Esophagus squamous epithelium (tissue), 4 donors: ENCODE results near the gene SMYD1.

ENCODE experiments used
- CTCF ChIP-seq, 6 experiments: fragments of 450-650 bp in 4 of 6; fragments of 200-600 bp in 2 of 6; sonication (generic) in 2 of 6; IDR thresholded peaks; one replicate each; pipeline ENCODE4 v1.5.1; 2016 to 2019; ENCODE audit warnings: antibody characterized with exemption in 6 of 6, mild to moderate bottlenecking in 4 of 6, moderate library complexity in 4 of 6
- POLR2A ChIP-seq, 4 donors: fragments of 450-650 bp; IDR thresholded peaks; one replicate each; pipeline ENCODE4 v1.6.1; 2017; ENCODE audit warnings: antibody characterized with exemption in 4 of 4, mild to moderate bottlenecking in 4 of 4, moderate library complexity in 3 of 4

GRCh38 chr2:88122141-88122884 is 54.7 kb downstream of the SMYD1 start:
- no peak for TF ChIP-seq CTCF (IDR thresholded peaks at IDR 0.05)
- TF ChIP-seq POLR2A (IDR thresholded peaks at IDR 0.05), result no peak
